ENCODE results near the gene AP1M1. TPM values are rescaled to one million over a fixed set of nuclear protein-coding genes. Genes with fewer than 3 reads are reported as not detected.

The AP1M1 gene
- total and polyA plus RNA-seq, 2 donors (not counting 1 experiment from before 2014, with no cell fraction given) = 94.4 to 113 TPM

DNA sequence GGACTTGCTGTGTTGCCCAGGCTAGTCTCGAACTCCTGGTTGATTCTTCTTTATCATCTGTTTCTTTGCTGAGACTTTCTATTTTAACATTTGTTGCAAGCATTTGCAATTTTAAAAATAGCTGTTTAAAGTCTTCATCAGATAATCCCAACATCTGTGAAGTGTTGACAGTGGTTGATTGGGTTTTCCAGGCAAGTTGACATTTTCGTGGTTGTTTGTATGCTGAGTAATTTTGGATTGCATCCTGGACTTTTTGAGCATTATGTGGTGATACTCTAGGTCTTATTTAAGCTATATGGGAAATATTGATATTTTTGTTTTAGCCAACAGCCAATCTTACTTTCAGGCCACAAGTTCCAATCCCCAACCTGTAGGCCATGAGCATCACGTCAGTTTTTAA is 25.1 kb downstream of the AP1M1 start:
- Histone ChIP-seq H3K36me3 (ENCODE audit: control insufficient read depth, insufficient read depth, low read length) (peaks cover 30% of the 10 kb centered on the region), H3K4me2 (ENCODE audit: extremely low read depth, insufficient read depth, low read length) (no peak overlapping the region), H2AFZ (ENCODE audit: low read length) (no peak overlapping the region), H3K27ac (ENCODE audit: insufficient read depth, low read length) (no peak overlapping the region), H3K4me3 (replicated peaks in 1 of 4; ENCODE audit: control extremely low read depth in 1 of 4, insufficient read depth in 1 of 4, low read depth in 3 of 4, low read length in 4 of 4) (no peak overlapping the region), H3K4me1 (ENCODE audit: control insufficient read depth, extremely low read depth, insufficient read depth, low read length) (no peaks in the 10 kb centered on the region), H3K79me2 (ENCODE audit: control insufficient read depth, insufficient read depth, low read length) (peaks cover 29% of the 10 kb centered on the region), H4K20me1 (ENCODE audit: control insufficient read depth, extremely low read depth, insufficient read depth, low read length) (no peaks in the 10 kb centered on the region), H3K27me3 (ENCODE audit: control insufficient read depth, insufficient read depth, low read length) (no peaks in the 10 kb centered on the region), H3K9me3 (ENCODE audit: control insufficient read depth, insufficient read depth, low read depth, low read length) (no peaks in the 10 kb centered on the region), H3K9ac (ENCODE audit: insufficient read depth, low read length) (no peak overlapping the region)
- TF ChIP-seq, protein P1, sequence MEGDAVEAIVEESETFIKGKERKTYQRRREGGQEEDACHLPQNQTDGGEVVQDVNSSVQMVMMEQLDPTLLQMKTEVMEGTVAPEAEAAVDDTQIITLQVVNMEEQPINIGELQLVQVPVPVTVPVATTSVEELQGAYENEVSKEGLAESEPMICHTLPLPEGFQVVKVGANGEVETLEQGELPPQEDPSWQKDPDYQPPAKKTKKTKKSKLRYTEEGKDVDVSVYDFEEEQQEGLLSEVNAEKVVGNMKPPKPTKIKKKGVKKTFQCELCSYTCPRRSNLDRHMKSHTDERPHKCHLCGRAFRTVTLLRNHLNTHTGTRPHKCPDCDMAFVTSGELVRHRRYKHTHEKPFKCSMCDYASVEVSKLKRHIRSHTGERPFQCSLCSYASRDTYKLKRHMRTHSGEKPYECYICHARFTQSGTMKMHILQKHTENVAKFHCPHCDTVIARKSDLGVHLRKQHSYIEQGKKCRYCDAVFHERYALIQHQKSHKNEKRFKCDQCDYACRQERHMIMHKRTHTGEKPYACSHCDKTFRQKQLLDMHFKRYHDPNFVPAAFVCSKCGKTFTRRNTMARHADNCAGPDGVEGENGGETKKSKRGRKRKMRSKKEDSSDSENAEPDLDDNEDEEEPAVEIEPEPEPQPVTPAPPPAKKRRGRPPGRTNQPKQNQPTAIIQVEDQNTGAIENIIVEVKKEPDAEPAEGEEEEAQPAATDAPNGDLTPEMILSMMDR (conservative IDR thresholded peaks at IDR 0.05 in 1 of 2, IDR thresholded peaks at IDR 0.05 in 1 of 2; ENCODE audit: low read depth in 1 of 2, low read length in 2 of 2) = no peak
- no peak for TF ChIP-seq EZH2 (IDR thresholded peaks at IDR 0.05; ENCODE audit: low read length, missing control alignments)
- DNase-seq (ENCODE audit: low read depth in 2 of 2) = peak; percentile 13 to 70

DNA sequence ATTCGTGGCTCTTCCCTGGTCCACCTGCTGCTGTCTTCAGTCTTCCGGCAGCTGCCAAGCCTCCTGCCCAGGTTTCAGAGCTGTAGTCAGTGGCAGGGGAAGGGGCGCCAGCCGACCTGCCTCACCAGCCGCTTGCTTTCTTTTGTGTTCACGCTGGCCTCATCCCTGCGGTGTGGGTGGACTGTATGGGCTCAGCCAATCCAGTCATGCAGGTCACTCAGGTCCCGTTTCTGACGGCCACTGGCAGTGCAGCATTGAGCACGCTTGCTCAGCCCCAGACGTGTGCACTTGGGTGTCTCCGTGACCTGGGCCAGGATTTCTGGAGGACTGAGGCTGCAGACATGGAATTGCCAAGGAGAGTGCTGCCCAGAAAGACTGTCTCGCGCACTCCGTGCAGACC is 26.0 kb downstream of the AP1M1 start:
- Histone ChIP-seq H3K4me3 (replicated peaks in 1 of 4; ENCODE audit: control extremely low read depth in 1 of 4, insufficient read depth in 1 of 4, low read depth in 3 of 4, low read length in 4 of 4) (no peak overlapping the region), H3K9ac (ENCODE audit: insufficient read depth, low read length) (no peak overlapping the region), H3K27me3 (ENCODE audit: control insufficient read depth, insufficient read depth, low read length) (no peaks in the 10 kb centered on the region), H3K9me3 (ENCODE audit: control insufficient read depth, insufficient read depth, low read depth, low read length) (no peaks in the 10 kb centered on the region), H3K4me2 (ENCODE audit: extremely low read depth, insufficient read depth, low read length) (no peak overlapping the region), H3K36me3 (ENCODE audit: control insufficient read depth, insufficient read depth, low read length) (peaks cover 36% of the 10 kb centered on the region), H2AFZ (ENCODE audit: low read length) (no peak overlapping the region), H4K20me1 (ENCODE audit: control insufficient read depth, extremely low read depth, insufficient read depth, low read length) (no peaks in the 10 kb centered on the region), H3K4me1 (ENCODE audit: control insufficient read depth, extremely low read depth, insufficient read depth, low read length) (no peaks in the 10 kb centered on the region), H3K27ac (ENCODE audit: insufficient read depth, low read length) (no peak overlapping the region), H3K79me2 (ENCODE audit: control insufficient read depth, insufficient read depth, low read length) (peaks cover 24% of the 10 kb centered on the region)
- TF ChIP-seq, protein P1 (conservative IDR thresholded peaks at IDR 0.05 in 1 of 2, IDR thresholded peaks at IDR 0.05 in 1 of 2; ENCODE audit: low read depth in 1 of 2, low read length in 2 of 2) = no peak
- no peak for DNase-seq (ENCODE audit: low read depth in 2 of 2)

DNA sequence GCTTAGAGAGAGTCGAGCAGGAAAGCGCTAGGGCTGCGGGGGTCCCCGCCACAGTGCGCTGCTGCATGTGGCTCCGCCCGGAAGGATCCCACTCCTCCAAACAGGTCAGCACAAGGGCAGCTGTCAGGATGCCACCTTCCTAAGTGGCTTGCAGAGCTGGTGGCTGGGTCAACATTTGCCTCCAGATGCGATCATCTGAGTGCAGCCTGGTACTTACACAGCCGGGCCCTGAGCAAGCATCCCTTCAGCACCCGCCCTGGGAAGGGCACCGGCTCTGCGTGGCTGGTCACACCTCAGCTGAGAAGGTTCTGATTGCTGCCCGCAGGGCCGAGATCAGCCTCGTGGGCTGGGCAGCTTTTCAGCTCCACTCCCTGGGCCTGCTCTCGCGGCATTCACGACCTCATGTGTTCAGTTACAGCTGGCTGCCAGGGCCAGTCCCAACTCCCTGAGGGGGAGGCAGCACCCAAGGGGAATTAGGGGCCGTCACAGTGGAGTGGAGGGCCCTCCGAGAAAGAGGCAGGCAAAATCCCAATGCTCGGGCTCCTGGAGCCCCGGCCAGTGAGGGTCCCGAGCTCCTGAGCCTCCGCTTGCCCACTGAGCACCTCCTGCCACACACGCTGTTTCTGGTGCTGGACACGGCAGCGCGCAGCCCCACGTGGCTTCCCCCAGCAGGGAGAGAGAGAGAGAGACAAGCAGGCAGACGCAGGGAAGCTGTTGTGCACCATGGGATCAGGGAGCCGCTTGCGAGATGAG is 26.8 kb downstream of the AP1M1 start:
- Histone ChIP-seq H3K27ac (ENCODE audit: insufficient read depth, low read length) (no peak overlapping the region), H3K9ac (ENCODE audit: insufficient read depth, low read length) (no peak overlapping the region), H4K20me1 (ENCODE audit: control insufficient read depth, extremely low read depth, insufficient read depth, low read length) (no peaks in the 10 kb centered on the region), H3K4me1 (ENCODE audit: control insufficient read depth, extremely low read depth, insufficient read depth, low read length) (no peaks in the 10 kb centered on the region), H3K79me2 (ENCODE audit: control insufficient read depth, insufficient read depth, low read length) (peaks cover 24% of the 10 kb centered on the region), H3K36me3 (ENCODE audit: control insufficient read depth, insufficient read depth, low read length) (peaks cover 41% of the 10 kb centered on the region), H3K9me3 (ENCODE audit: control insufficient read depth, insufficient read depth, low read depth, low read length) (no peaks in the 10 kb centered on the region), H3K27me3 (ENCODE audit: control insufficient read depth, insufficient read depth, low read length) (no peaks in the 10 kb centered on the region), H3K4me2 (ENCODE audit: extremely low read depth, insufficient read depth, low read length) (no peak overlapping the region), H2AFZ (ENCODE audit: low read length) (no peak overlapping the region), H3K4me3 (replicated peaks in 1 of 4; ENCODE audit: control extremely low read depth in 1 of 4, insufficient read depth in 1 of 4, low read depth in 3 of 4, low read length in 4 of 4) (no peak overlapping the region)
- DNase-seq (ENCODE audit: low read depth in 2 of 2) = no peak
- TF ChIP-seq EZH2 (IDR thresholded peaks at IDR 0.05; ENCODE audit: low read length, missing control alignments) = no peak
- TF ChIP-seq, protein P1 (conservative IDR thresholded peaks at IDR 0.05 in 1 of 2, IDR thresholded peaks at IDR 0.05 in 1 of 2; ENCODE audit: low read depth in 1 of 2, low read length in 2 of 2) = no peak

Data from fibroblast of lung (primary cell).